Liver (tissue), 9 donors: ENCODE results near the gene SLC12A6. TPM values are rescaled to one million over a fixed set of nuclear protein-coding genes. Genes with fewer than 3 reads are reported as not detected.

Source experiments
- DNase-seq: peaks from one replicate; pipeline ENCODE4 v3.0.0-alpha.2; 2017; ENCODE audit warnings: low spot score
- H3K27ac ChIP-seq, 2 donors: one replicate each; pipeline ENCODE4 v1.7.0; 2013; ENCODE audit warnings: inconsistent platforms in 2 of 2, low read length in 2 of 2, control low read depth in 1 of 2, low read depth in 1 of 2, mild to moderate bottlenecking in 1 of 2
- H3K27me3 ChIP-seq, 4 donors: one replicate each; pipeline versions ENCODE4 v1.6.1 to v1.7.0; 2013; ENCODE audit warnings: low read length in 3 of 4, inconsistent platforms in 1 of 4, mild to moderate bottlenecking in 1 of 4, moderate library complexity in 1 of 4; ENCODE audit not compliant: control insufficient read depth in 4 of 4, insufficient read depth in 4 of 4
- H3K36me3 ChIP-seq, 4 donors: one replicate each; pipeline versions ENCODE4 v1.6.1 to v1.7.0; 2013; ENCODE audit warnings: low read length in 3 of 4, mild to moderate bottlenecking in 3 of 4, low read depth in 1 of 4, moderate library complexity in 1 of 4; ENCODE audit not compliant: control insufficient read depth in 4 of 4, insufficient read depth in 3 of 4
- H3K4me1 ChIP-seq, 4 donors: one replicate each; pipeline versions ENCODE4 v1.6.1 to v1.7.0; 2013; ENCODE audit warnings: low read length in 3 of 4, mild to moderate bottlenecking in 3 of 4, moderate library complexity in 1 of 4; ENCODE audit not compliant: control insufficient read depth in 4 of 4, insufficient read depth in 4 of 4
- H3K4me3 ChIP-seq, 3 donors: one replicate each; pipeline versions ENCODE4 v1.6.1 to v1.7.0; 2013; ENCODE audit warnings: low read length in 3 of 3, control low read depth in 1 of 3, low read depth in 1 of 3, mild to moderate bottlenecking in 1 of 3
- H3K9ac ChIP-seq, 2 donors: one replicate each; pipeline ENCODE4 v1.7.0; 2013; ENCODE audit warnings: low read length in 2 of 2, mild to moderate bottlenecking in 2 of 2, moderate library complexity in 2 of 2, control low read depth in 1 of 2, low read depth in 1 of 2
- H3K9me3 ChIP-seq, 4 donors: one replicate each; pipeline versions ENCODE4 v1.6.1 to v1.7.0; 2013; ENCODE audit warnings: low read length in 3 of 4; ENCODE audit not compliant: control insufficient read depth in 4 of 4
- EGR1 ChIP-seq, 2 donors: IDR thresholded peaks; 2 replicates each; pipeline ENCODE4 v1.6.1; 2016 to 2018; ENCODE audit warnings: antibody characterized with exemption in 2 of 2, low read depth in 2 of 2
- FOXA1 ChIP-seq: IDR thresholded peaks from 2 replicates; pipeline ENCODE4 v1.6.1; 2016; ENCODE audit warnings: antibody characterized with exemption
- FOXA2 ChIP-seq: IDR thresholded peaks from 2 replicates; pipeline ENCODE4 v1.6.1; 2016; ENCODE audit warnings: antibody characterized with exemption
- GABPA ChIP-seq, 2 donors: IDR thresholded peaks in 1 of 2; conservative IDR thresholded peaks in 1 of 2; 2 replicates each; pipeline ENCODE4 v1.6.1; 2016; ENCODE audit warnings: antibody characterized with exemption in 2 of 2, mild to moderate bottlenecking in 1 of 2, moderate library complexity in 1 of 2
- HNF4A ChIP-seq, 2 donors: conservative IDR thresholded peaks; 2 replicates each; pipeline ENCODE4 v1.6.1; 2016; ENCODE audit warnings: antibody characterized with exemption in 2 of 2, mild to moderate bottlenecking in 2 of 2
- HNF4G ChIP-seq: IDR thresholded peaks from 2 replicates; pipeline ENCODE4 v1.6.1; 2016; ENCODE audit warnings: antibody characterized with exemption
- JUND ChIP-seq, 2 donors: IDR thresholded peaks; 2 replicates each; pipeline ENCODE4 v1.6.1; 2016; ENCODE audit warnings: antibody characterized with exemption in 2 of 2
- NR2F2 ChIP-seq: IDR thresholded peaks from 2 replicates; pipeline ENCODE4 v1.6.1; 2016; ENCODE audit warnings: antibody characterized with exemption
- RAD21 ChIP-seq, 2 donors: IDR thresholded peaks; 2 replicates each; pipeline ENCODE4 v1.6.1; 2016; ENCODE audit warnings: antibody characterized with exemption in 2 of 2, mild to moderate bottlenecking in 2 of 2
- RXRA ChIP-seq, 2 donors: IDR thresholded peaks; 2 replicates each; pipeline ENCODE4 v1.6.1; 2017 to 2018; ENCODE audit warnings: antibody characterized with exemption in 2 of 2, mild to moderate bottlenecking in 1 of 2
- SP1 ChIP-seq: IDR thresholded peaks from 2 replicates; pipeline ENCODE4 v1.6.1; 2018; ENCODE audit warnings: antibody characterized with exemption, mild to moderate bottlenecking
- TAF1 ChIP-seq: conservative IDR thresholded peaks from 2 replicates; pipeline ENCODE4 v1.6.1; 2016; ENCODE audit warnings: antibody characterized with exemption, mild to moderate bottlenecking
- YY1 ChIP-seq: IDR thresholded peaks from 2 replicates; pipeline ENCODE4 v1.6.1; 2016; ENCODE audit warnings: antibody characterized with exemption, mild to moderate bottlenecking
- WGBS: extraction: QIAGEN DNeasy Blood & Tissue Kit; methylation state at CpG from one replicate; pipeline ENCODE4 v1.1.7; 2013; 5-methylcytosine and 5-hydroxymethylcytosine counted together
- polyA plus RNA-seq, 2 donors: library from polyadenylated mRNA; stranded (reverse) in 1 of 2; unstranded in 1 of 2; fragments of 200-250 nt in 1 of 2; fragments of >200 nt in 1 of 2; fragmentation: Nextera tagmentation in 1 of 2; extraction: Ambion mirVana in 1 of 2; gene quantifications; one replicate each; pipeline versions ENCODE4 v1.2.1 to v1.2.3, GENCODE V29; 2013 to 2015
- total RNA-seq, 2 donors: library from RNA; depleted of rRNA; stranded (reverse); fragments of >200 nt; gene quantifications; one replicate each; pipeline ENCODE4 v1.2.3, GENCODE V29; 2014
- TF ChIP-seq, protein P1 (sequence below): IDR thresholded peaks from 2 replicates; pipeline ENCODE4 v1.6.1; 2016; ENCODE audit warnings: antibody characterized with exemption
- TF ChIP-seq, protein P2 (sequence below): IDR thresholded peaks from 2 replicates; pipeline ENCODE4 v1.6.1; 2016; ENCODE audit warnings: antibody characterized with exemption, mild to moderate bottlenecking
- TF ChIP-seq, protein P3 (sequence below): IDR thresholded peaks from 2 replicates; pipeline ENCODE4 v1.6.1; 2016; ENCODE audit warnings: antibody characterized with exemption
- TF ChIP-seq, protein P4 (sequence below): IDR thresholded peaks from 2 replicates; pipeline ENCODE4 v1.6.1; 2016; ENCODE audit warnings: antibody characterized with exemption
- donor health status: healthy.
- donor health status: healthy.
- donor health status: healthy.
- donor health status: healthy.
- donor health status: healthy.

Gene SLC12A6
- total and polyA plus RNA-seq, 4 donors = 1.9 to 17.8 (median 7.1) TPM

DNA sequence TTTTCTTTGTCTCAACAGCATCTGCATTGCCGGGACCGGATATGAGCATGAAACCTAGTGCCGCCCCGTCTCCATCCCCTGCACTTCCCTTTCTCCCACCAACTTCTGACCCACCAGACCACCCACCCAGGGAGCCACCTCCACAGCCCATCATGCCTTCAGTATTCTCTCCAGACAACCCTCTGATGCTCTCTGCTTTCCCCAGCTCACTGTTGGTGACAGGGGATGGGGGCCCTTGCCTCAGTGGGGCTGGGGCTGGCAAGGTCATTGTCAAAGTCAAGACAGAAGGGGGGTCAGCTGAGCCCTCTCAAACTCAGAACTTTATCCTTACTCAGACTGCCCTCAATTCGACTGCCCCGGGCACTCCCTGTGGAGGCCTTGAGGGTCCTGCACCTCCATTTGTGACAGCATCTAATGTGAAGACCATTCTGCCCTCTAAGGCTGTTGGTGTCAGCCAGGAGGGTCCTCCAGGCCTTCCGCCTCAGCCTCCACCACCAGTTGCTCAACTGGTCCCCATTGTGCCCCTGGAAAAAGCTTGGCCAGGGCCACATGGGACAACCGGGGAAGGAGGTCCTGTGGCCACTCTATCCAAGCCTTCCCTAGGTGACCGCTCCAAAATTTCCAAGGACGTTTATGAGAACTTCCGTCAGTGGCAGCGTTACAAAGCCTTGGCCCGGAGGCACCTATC is 10.5 kb upstream of the SLC12A6 start:
- no peak overlapping the region for H3K4me3 ChIP-seq
- no peak overlapping the region for H3K27ac ChIP-seq
- WGBS = 80% methylated on average over 13 of the region's 13 CpGs
- no peaks in the 10 kb centered on the region for H3K9me3 ChIP-seq
- H3K4me1 ChIP-seq = no peaks in the 10 kb centered on the region
- no peak overlapping the region for H3K9ac ChIP-seq
- DNase-seq = no peak
- H3K36me3 ChIP-seq = no peaks in the 10 kb centered on the region
- TF ChIP-seq, protein P1, sequence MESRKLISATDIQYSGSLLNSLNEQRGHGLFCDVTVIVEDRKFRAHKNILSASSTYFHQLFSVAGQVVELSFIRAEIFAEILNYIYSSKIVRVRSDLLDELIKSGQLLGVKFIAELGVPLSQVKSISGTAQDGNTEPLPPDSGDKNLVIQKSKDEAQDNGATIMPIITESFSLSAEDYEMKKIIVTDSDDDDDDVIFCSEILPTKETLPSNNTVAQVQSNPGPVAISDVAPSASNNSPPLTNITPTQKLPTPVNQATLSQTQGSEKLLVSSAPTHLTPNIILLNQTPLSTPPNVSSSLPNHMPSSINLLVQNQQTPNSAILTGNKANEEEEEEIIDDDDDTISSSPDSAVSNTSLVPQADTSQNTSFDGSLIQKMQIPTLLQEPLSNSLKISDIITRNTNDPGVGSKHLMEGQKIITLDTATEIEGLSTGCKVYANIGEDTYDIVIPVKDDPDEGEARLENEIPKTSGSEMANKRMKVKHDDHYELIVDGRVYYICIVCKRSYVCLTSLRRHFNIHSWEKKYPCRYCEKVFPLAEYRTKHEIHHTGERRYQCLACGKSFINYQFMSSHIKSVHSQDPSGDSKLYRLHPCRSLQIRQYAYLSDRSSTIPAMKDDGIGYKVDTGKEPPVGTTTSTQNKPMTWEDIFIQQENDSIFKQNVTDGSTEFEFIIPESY = no peak
- TF ChIP-seq, protein P2, sequence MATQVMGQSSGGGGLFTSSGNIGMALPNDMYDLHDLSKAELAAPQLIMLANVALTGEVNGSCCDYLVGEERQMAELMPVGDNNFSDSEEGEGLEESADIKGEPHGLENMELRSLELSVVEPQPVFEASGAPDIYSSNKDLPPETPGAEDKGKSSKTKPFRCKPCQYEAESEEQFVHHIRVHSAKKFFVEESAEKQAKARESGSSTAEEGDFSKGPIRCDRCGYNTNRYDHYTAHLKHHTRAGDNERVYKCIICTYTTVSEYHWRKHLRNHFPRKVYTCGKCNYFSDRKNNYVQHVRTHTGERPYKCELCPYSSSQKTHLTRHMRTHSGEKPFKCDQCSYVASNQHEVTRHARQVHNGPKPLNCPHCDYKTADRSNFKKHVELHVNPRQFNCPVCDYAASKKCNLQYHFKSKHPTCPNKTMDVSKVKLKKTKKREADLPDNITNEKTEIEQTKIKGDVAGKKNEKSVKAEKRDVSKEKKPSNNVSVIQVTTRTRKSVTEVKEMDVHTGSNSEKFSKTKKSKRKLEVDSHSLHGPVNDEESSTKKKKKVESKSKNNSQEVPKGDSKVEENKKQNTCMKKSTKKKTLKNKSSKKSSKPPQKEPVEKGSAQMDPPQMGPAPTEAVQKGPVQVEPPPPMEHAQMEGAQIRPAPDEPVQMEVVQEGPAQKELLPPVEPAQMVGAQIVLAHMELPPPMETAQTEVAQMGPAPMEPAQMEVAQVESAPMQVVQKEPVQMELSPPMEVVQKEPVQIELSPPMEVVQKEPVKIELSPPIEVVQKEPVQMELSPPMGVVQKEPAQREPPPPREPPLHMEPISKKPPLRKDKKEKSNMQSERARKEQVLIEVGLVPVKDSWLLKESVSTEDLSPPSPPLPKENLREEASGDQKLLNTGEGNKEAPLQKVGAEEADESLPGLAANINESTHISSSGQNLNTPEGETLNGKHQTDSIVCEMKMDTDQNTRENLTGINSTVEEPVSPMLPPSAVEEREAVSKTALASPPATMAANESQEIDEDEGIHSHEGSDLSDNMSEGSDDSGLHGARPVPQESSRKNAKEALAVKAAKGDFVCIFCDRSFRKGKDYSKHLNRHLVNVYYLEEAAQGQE = no peak
- no peak for TF ChIP-seq HNF4A (conservative IDR thresholded peaks at IDR 0.05)
- TF ChIP-seq RAD21 (IDR thresholded peaks at IDR 0.05) = no peak
- TF ChIP-seq, protein P3, sequence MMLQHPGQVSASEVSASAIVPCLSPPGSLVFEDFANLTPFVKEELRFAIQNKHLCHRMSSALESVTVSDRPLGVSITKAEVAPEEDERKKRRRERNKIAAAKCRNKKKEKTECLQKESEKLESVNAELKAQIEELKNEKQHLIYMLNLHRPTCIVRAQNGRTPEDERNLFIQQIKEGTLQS = no peak
- TF ChIP-seq HNF4G = no peak
- no peak for TF ChIP-seq RXRA (IDR thresholded peaks at IDR 0.05)
- TF ChIP-seq EGR1 (IDR thresholded peaks at IDR 0.05; ENCODE audit: low read depth in 2 of 2) = no peak
- TF ChIP-seq JUND (IDR thresholded peaks at IDR 0.05) = no peak
- no peak for TF ChIP-seq FOXA2
- H3K27me3 ChIP-seq = peaks cover 0 to 2% (median 0%) of the 10 kb centered on the region in 4 donors

DNA sequence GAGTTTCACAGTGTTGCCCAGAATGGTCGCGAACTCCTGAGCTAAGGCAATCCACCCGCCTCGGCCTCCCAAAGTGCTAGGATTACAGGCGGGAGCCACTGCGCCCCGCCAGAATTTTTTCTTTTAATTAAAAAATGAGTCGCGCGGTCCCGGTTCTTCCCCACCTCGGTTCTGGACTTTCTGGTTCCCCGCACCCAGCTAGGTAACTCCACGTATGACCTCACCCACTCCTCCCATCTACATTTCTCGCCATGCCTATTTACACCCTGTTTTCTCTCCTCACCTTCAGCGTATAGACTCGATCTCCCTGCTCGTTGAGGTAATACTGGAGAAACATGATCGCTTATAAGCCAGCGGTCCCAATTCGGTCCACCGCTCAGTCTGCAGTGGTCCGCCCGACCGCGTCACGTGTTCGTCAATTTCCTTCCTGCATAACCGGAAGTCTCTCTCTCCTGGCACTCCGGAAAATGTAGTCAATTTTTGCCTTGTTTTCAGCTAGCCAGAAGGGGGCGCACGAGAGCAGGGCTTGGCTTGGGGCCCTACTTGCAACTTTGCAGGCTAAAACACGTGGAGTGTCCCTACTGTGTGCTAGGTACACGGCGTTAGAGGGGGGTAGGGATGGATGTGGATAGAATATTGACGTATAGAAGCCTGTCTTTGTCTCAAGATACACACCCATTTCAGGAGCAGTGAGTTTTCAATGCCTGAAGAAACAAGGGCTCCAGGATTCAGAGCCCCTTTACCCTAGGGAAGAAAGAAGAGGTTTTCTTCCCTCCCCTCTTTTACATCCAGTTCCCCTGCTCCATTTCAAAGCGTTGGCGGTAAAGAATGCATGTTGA is 5.4 kb upstream of the SLC12A6 start, which contains the start of the genes NOP10 and NUTM1:
TSS of gene NOP10 (minus strand) at position 400 of the 839 bp plus-strand sequence. CDS start at position 337, 63 bp downstream.
TSS of gene NUTM1 (plus strand) at position 579 of the 839 bp plus-strand sequence. CDS start 382 bp downstream, outside the sequence.
- 2% methylated on average over 38 of the region's 38 CpGs for WGBS
- peak; percentile 96 for DNase-seq
- H3K27me3 ChIP-seq = peaks cover 0 to 2% (median 0%) of the 10 kb centered on the region in 4 donors
- H3K36me3 ChIP-seq = peaks cover 0 to 6% (median 1%) of the 10 kb centered on the region in 4 donors
- H3K9me3 ChIP-seq = no peaks in the 10 kb centered on the region
- H3K9ac ChIP-seq = peak within 1 kb of the TSS; percentile 7 to 88
- peak within 1 kb of the TSS; percentile 80 to 82 for H3K27ac ChIP-seq
- peak within 1 kb of the TSS; percentile 71 to 93 (median 93) for H3K4me3 ChIP-seq
- peaks cover 0 to 8% (median 6%) of the 10 kb centered on the region in 4 donors for H3K4me1 ChIP-seq
- TF ChIP-seq, protein P4, sequence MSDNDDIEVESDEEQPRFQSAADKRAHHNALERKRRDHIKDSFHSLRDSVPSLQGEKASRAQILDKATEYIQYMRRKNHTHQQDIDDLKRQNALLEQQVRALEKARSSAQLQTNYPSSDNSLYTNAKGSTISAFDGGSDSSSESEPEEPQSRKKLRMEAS = peak; percentile 98
- TF ChIP-seq SP1 (peak; percentile 52), FOXA1 (peak; percentile 49), JUND (IDR thresholded peaks at IDR 0.05) (peak in 1 of 2 donors; percentile 40), TAF1 (peak; percentile 32), HNF4A (conservative IDR thresholded peaks at IDR 0.05) (no peak), NR2F2 (peak; percentile 17), EGR1 (IDR thresholded peaks at IDR 0.05; ENCODE audit: low read depth in 2 of 2) (peak; percentile 79 to 93), RAD21 (IDR thresholded peaks at IDR 0.05) (peak; percentile 87 to 91), RXRA (IDR thresholded peaks at IDR 0.05) (peak; percentile 27 to 33), YY1 (peak; percentile 77), GABPA (IDR thresholded peaks at IDR 0.05 in 1 of 2, conservative IDR thresholded peaks at IDR 0.05 in 1 of 2) (peak; percentile 88 to 97)
- TF ChIP-seq, protein P1 = no peak
- TF ChIP-seq, protein P2 = no peak
